WTC11 (cell line): ENCODE data around the gene ZFHX3. TPM values are rescaled to one million over a fixed set of nuclear protein-coding genes. Genes with fewer than 3 reads are reported as not detected.

Experiments
- ATAC-seq: fragments of 200-7000 bp; cut with Tn5 transposase; 2 replicates; pipeline ENCODE4 v1.10.0; 2021; ENCODE audit warnings: mild to moderate bottlenecking, moderate library complexity
- CTCF ChIA-PET: fragments of 300-600 bp; sonication (Branson Sonifier 250); formaldehyde crosslinking; loops from one replicate; lab custom pipeline; 2021; ENCODE audit warnings: antibody characterized with exemption; lab: Charles Lee
- POLR2A ChIA-PET: fragments of 350-600 bp; sonication (Branson Sonifier 250); formaldehyde crosslinking; loops from one replicate; lab custom pipeline; 2021; ENCODE audit warnings: antibody characterized with exemption; lab: Charles Lee
- DNase-seq: peaks from one replicate; pipeline ENCODE4 v3.0.0; 2021; ENCODE audit warnings: low spot score
- H3K27ac Mint-ChIP-seq: 2 replicates; pipeline ENCODE4 v1.8.0; 2021; ENCODE audit warnings: mixed read lengths
- H3K27me3 Mint-ChIP-seq: 2 replicates; pipeline ENCODE4 v1.8.0; 2021; ENCODE audit warnings: low read depth, mild to moderate bottlenecking, moderate library complexity, mixed read lengths
- H3K36me3 Mint-ChIP-seq: 2 replicates; pipeline ENCODE4 v1.8.0; 2021; ENCODE audit warnings: mixed read lengths
- H3K4me1 Mint-ChIP-seq: 2 replicates; pipeline ENCODE4 v1.8.0; 2022; ENCODE audit warnings: mixed read lengths
- H3K4me3 Mint-ChIP-seq: 2 replicates; pipeline ENCODE4 v1.8.0; 2021; ENCODE audit warnings: mild to moderate bottlenecking, moderate library complexity, mixed read lengths
- H3K9me3 Mint-ChIP-seq: 2 replicates; pipeline ENCODE4 v1.8.0; 2021; ENCODE audit warnings: mixed read lengths
- ATF1 ChIP-seq: sonication (generic); formaldehyde crosslinking; IDR thresholded peaks from 2 replicates; pipeline ENCODE4 v1.8.1; 2023; ENCODE audit warnings: mild to moderate bottlenecking, moderate library complexity, missing genetic modification reagents
- CREM ChIP-seq: sonication (generic); formaldehyde crosslinking; IDR thresholded peaks from 2 replicates; pipeline ENCODE4 v1.8.1; 2022; ENCODE audit warnings: mild to moderate bottlenecking, missing genetic modification reagents, moderate library complexity
- EMX1 ChIP-seq: fragments of 250-450 bp; sonication (Bioruptor Pico); IDR thresholded peaks from 2 replicates; pipeline ENCODE4 v1.8.0; 2021; ENCODE audit warnings: mild to moderate bottlenecking
- JAZF1 ChIP-seq: fragments of 250-450 bp; sonication (Bioruptor Pico); IDR thresholded peaks from 2 replicates; pipeline ENCODE4 v1.9.0; 2021; ENCODE audit warnings: moderate library complexity, mild to moderate bottlenecking, inconsistent platforms
- KAT7 ChIP-seq: sonication (generic); formaldehyde crosslinking; IDR thresholded peaks from 2 replicates; pipeline ENCODE4 v1.8.1; 2023; ENCODE audit warnings: missing genetic modification reagents, mild to moderate bottlenecking, borderline replicate concordance
- MXD4 ChIP-seq: fragments of 250-450 bp; sonication (Bioruptor Pico); IDR thresholded peaks from 2 replicates; pipeline ENCODE4 v1.8.0; 2021; ENCODE audit warnings: mild to moderate bottlenecking, moderate library complexity, borderline replicate concordance
- MYBL2 ChIP-seq: sonication (generic); formaldehyde crosslinking; IDR thresholded peaks from 2 replicates; pipeline ENCODE4 v1.8.1; 2023; ENCODE audit warnings: mild to moderate bottlenecking, moderate library complexity, missing genetic modification reagents
- NFE2L1 ChIP-seq: sonication (generic); formaldehyde crosslinking; IDR thresholded peaks from 2 replicates; pipeline ENCODE4 v1.8.1; 2023; ENCODE audit warnings: missing genetic modification reagents
- NR3C1 ChIP-seq: sonication (generic); formaldehyde crosslinking; conservative IDR thresholded peaks from 2 replicates; pipeline ENCODE4 v1.8.1; 2023; ENCODE audit warnings: low read depth, mild to moderate bottlenecking, missing genetic modification reagents
- OVOL2 ChIP-seq: fragments of 250-450 bp; sonication (Bioruptor Pico); IDR thresholded peaks from 2 replicates; pipeline ENCODE4 v1.9.0; 2021; ENCODE audit warnings: mild to moderate bottlenecking, borderline replicate concordance
- RORB ChIP-seq: fragments of 250-450 bp; sonication (Bioruptor Pico); IDR thresholded peaks from 2 replicates; pipeline ENCODE4 v1.9.0; 2021; ENCODE audit warnings: mild to moderate bottlenecking
- SP1 ChIP-seq: sonication (generic); formaldehyde crosslinking; conservative IDR thresholded peaks from 2 replicates; pipeline ENCODE4 v1.8.1; 2022; ENCODE audit warnings: missing genetic modification reagents
- TP53 ChIP-seq: sonication (generic); formaldehyde crosslinking; IDR thresholded peaks from 2 replicates; pipeline ENCODE4 v1.8.1; 2023; ENCODE audit warnings: mild to moderate bottlenecking, missing genetic modification reagents
- ZNF219 ChIP-seq: sonication (generic); formaldehyde crosslinking; IDR thresholded peaks from 2 replicates; pipeline ENCODE4 v1.8.0; 2023; ENCODE audit warnings: missing genetic modification reagents, mild to moderate bottlenecking, borderline replicate concordance
- ZNF416 ChIP-seq: fragments of 250-450 bp; sonication (Bioruptor Pico); IDR thresholded peaks from 2 replicates; pipeline ENCODE4 v1.9.0; 2021; ENCODE audit warnings: mild to moderate bottlenecking, inconsistent platforms
- total RNA-seq: library from RNA; stranded (reverse); gene quantifications from 3 replicates; pipeline ENCODE4 v1.2.3, GENCODE V29; 2021
- TF ChIP-seq, protein P1 (sequence below): fragments of 250-450 bp; sonication (Bioruptor Pico); conservative IDR thresholded peaks from 2 replicates; pipeline ENCODE4 v1.9.0; 2021; ENCODE audit warnings: mild to moderate bottlenecking
- TF ChIP-seq, protein P2 (sequence below): fragments of 250-450 bp; sonication (Bioruptor Pico); IDR thresholded peaks from 2 replicates; pipeline ENCODE4 v1.9.0; 2021; ENCODE audit warnings: moderate library complexity, mild to moderate bottlenecking, inconsistent platforms, borderline replicate concordance
- TF ChIP-seq, protein P3 (sequence below): sonication (generic); formaldehyde crosslinking; IDR thresholded peaks from 2 replicates; pipeline ENCODE4 v1.8.0; 2023; ENCODE audit warnings: missing genetic modification reagents, mild to moderate bottlenecking, borderline replicate concordance
- TF ChIP-seq, protein P4 (sequence below): sonication (generic); formaldehyde crosslinking; IDR thresholded peaks from 2 replicates; pipeline ENCODE4 v1.8.1; 2022; ENCODE audit warnings: low read depth, missing genetic modification reagents, borderline replicate concordance
- TF ChIP-seq, protein P5 (sequence below): sonication (generic); formaldehyde crosslinking; IDR thresholded peaks from 2 replicates; pipeline ENCODE4 v1.8.0; 2023; ENCODE audit warnings: mild to moderate bottlenecking, missing genetic modification reagents

The ZFHX3 gene
- total RNA-seq, 1 experiment from 2014 or later = 5.7 TPM

DNA sequence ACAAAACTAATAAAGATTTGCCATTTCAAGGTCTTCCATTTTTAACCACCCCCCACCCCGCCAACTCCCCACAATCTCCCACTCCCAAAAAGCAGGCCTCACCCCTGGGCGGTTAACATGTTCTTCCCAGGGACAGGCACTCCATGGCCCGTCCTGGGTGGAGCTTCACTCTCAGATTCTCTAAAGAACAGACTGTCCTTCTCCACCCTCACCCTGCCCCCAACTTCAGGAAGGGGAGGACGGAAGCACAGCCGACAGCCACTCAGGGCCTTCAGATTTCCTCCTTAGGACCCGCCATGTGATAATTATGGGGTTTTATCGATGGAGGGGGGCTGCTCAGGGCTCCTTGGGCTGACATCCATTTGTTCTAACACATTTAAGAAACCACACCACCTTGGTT lies 61.9 kb downstream of the ZFHX3 start:
- Mint-ChIP-seq H3K4me3 (no peak overlapping the region), H3K36me3 (no peaks in the 10 kb centered on the region), H3K27ac (no peak overlapping the region), H3K4me1 (peaks cover 27% of the 10 kb centered on the region), H3K9me3 (no peaks in the 10 kb centered on the region), H3K27me3 (no peaks in the 10 kb centered on the region)
- ChIA-PET CTCF (interaction anchor here (1.1 to 2.4 kb wide), 3 partner anchors 9 to 146 kb away, joined by 4 to 24 read pairs (median 5); no protein-coding TSS in a partner anchor), POLR2A (interaction anchor here (0.6 kb wide), 1 partner anchor 363 kb away, joined by 3 read pairs; no protein-coding TSS in a partner anchor)
- DNase-seq (no peak), ATAC-seq (no peak)
- TF ChIP-seq SP1 (CRISPR knock-in tag) (no peak), OVOL2 (CRISPR knock-in tag) (no peak), EMX1 (CRISPR knock-in tag) (no peak), JAZF1 (CRISPR knock-in tag) (no peak), KAT7 (no peak), TP53 (no peak), ZNF416 (CRISPR knock-in tag) (no peak), NFE2L1 (CRISPR knock-in tag) (no peak), ATF1 (no peak), ZNF219 (CRISPR knock-in tag) (no peak), CREM (CRISPR knock-in tag) (no peak), RORB (CRISPR knock-in tag) (no peak), MXD4 (no peak), NR3C1 (CRISPR knock-in tag) (no peak), MYBL2 (CRISPR knock-in tag) (no peak)
- TF ChIP-seq, protein P1, sequence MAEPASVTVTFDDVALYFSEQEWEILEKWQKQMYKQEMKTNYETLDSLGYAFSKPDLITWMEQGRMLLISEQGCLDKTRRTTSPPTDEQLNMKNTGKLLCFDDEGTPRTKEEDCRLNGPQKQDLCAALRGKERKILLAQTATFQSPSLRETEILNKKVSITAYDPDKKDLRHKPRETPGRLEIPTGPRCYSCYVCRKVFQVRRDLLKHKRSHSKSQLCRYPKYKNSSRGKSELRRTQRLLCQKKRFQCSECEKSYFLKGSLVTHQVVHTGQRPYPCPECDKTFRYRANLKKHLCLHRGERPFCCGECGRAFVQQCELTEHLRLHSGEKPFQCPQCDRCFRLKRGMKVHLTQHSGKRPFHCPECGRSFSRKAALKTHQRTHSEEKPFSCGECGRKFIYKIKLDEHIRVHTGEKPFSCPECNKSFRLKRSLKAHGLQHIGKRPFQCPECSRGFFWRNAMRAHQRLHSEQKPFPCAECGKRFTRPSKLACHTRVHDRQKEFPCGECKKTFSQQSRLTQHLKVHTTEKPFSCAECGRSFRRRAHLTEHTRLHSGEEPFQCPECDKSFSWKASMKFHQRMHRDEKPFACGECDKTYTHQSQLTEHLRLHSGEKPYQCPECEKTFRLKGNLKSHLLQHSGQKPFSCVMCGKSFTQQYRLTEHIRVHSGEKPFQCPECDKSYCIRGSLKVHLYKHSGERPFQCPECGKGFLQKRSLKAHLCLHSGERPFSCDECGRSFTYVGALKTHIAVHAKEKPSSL (CRISPR knock-in tag) = no peak
- TF ChIP-seq, protein P2, sequence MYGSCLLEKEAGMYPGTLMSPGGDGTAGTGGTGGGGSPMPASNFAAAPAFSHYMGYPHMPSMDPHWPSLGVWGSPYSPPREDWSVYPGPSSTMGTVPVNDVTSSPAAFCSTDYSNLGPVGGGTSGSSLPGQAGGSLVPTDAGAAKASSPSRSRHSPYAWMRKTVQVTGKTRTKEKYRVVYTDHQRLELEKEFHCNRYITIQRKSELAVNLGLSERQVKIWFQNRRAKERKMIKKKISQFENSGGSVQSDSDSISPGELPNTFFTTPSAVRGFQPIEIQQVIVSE (CRISPR knock-in tag) = no peak
- TF ChIP-seq, protein P3, sequence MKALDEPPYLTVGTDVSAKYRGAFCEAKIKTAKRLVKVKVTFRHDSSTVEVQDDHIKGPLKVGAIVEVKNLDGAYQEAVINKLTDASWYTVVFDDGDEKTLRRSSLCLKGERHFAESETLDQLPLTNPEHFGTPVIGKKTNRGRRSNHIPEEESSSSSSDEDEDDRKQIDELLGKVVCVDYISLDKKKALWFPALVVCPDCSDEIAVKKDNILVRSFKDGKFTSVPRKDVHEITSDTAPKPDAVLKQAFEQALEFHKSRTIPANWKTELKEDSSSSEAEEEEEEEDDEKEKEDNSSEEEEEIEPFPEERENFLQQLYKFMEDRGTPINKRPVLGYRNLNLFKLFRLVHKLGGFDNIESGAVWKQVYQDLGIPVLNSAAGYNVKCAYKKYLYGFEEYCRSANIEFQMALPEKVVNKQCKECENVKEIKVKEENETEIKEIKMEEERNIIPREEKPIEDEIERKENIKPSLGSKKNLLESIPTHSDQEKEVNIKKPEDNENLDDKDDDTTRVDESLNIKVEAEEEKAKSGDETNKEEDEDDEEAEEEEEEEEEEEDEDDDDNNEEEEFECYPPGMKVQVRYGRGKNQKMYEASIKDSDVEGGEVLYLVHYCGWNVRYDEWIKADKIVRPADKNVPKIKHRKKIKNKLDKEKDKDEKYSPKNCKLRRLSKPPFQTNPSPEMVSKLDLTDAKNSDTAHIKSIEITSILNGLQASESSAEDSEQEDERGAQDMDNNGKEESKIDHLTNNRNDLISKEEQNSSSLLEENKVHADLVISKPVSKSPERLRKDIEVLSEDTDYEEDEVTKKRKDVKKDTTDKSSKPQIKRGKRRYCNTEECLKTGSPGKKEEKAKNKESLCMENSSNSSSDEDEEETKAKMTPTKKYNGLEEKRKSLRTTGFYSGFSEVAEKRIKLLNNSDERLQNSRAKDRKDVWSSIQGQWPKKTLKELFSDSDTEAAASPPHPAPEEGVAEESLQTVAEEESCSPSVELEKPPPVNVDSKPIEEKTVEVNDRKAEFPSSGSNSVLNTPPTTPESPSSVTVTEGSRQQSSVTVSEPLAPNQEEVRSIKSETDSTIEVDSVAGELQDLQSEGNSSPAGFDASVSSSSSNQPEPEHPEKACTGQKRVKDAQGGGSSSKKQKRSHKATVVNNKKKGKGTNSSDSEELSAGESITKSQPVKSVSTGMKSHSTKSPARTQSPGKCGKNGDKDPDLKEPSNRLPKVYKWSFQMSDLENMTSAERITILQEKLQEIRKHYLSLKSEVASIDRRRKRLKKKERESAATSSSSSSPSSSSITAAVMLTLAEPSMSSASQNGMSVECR (CRISPR knock-in tag) = no peak
- TF ChIP-seq, protein P4, sequence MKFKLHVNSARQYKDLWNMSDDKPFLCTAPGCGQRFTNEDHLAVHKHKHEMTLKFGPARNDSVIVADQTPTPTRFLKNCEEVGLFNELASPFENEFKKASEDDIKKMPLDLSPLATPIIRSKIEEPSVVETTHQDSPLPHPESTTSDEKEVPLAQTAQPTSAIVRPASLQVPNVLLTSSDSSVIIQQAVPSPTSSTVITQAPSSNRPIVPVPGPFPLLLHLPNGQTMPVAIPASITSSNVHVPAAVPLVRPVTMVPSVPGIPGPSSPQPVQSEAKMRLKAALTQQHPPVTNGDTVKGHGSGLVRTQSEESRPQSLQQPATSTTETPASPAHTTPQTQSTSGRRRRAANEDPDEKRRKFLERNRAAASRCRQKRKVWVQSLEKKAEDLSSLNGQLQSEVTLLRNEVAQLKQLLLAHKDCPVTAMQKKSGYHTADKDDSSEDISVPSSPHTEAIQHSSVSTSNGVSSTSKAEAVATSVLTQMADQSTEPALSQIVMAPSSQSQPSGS = no peak
- TF ChIP-seq, protein P5, sequence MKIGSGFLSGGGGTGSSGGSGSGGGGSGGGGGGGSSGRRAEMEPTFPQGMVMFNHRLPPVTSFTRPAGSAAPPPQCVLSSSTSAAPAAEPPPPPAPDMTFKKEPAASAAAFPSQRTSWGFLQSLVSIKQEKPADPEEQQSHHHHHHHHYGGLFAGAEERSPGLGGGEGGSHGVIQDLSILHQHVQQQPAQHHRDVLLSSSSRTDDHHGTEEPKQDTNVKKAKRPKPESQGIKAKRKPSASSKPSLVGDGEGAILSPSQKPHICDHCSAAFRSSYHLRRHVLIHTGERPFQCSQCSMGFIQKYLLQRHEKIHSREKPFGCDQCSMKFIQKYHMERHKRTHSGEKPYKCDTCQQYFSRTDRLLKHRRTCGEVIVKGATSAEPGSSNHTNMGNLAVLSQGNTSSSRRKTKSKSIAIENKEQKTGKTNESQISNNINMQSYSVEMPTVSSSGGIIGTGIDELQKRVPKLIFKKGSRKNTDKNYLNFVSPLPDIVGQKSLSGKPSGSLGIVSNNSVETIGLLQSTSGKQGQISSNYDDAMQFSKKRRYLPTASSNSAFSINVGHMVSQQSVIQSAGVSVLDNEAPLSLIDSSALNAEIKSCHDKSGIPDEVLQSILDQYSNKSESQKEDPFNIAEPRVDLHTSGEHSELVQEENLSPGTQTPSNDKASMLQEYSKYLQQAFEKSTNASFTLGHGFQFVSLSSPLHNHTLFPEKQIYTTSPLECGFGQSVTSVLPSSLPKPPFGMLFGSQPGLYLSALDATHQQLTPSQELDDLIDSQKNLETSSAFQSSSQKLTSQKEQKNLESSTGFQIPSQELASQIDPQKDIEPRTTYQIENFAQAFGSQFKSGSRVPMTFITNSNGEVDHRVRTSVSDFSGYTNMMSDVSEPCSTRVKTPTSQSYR (CRISPR knock-in tag) = no peak
